Cardiac muscle cell (in vitro differentiated cells and primary cell): ENCODE results near the gene RASSF5. TPM values are rescaled to one million over a fixed set of nuclear protein-coding genes. Genes with fewer than 3 reads are reported as not detected.

ENCODE experiments used
- DNase-seq, 2 donors: peaks; one replicate each; pipeline versions ENCODE4 v3.0.0 to v3.0.0-alpha.2; 2010 to 2017; ENCODE audit warnings: low read depth in 1 of 2, low spot score in 1 of 2
- H3K27ac ChIP-seq: fragments of 200-600 bp; sonication (generic); 2 replicates; pipeline ENCODE4 v1.5.1; 2016
- H3K27me3 ChIP-seq: fragments of 200-600 bp; sonication (generic); 2 replicates; pipeline ENCODE4 v1.6.0; 2016; ENCODE audit warnings: control low read depth
- H3K36me3 ChIP-seq: fragments of 200-600 bp; sonication (generic); 2 replicates; pipeline ENCODE4 v1.5.1; 2016; ENCODE audit warnings: control low read depth
- H3K4me1 ChIP-seq: fragments of 200-600 bp; sonication (generic); 2 replicates; pipeline ENCODE4 v1.8.1; 2017; ENCODE audit warnings: low read depth, mild to moderate bottlenecking, mixed run types
- H3K4me3 ChIP-seq: fragments of 200-600 bp; sonication (generic); 2 replicates; pipeline ENCODE4 v1.5.1; 2016; ENCODE audit warnings: mild to moderate bottlenecking
- H3K9me3 ChIP-seq: fragments of 200-600 bp; sonication (generic); 2 replicates; pipeline ENCODE4 v1.5.1; 2017; ENCODE audit warnings: low read depth, mild to moderate bottlenecking, control low read depth
- polyA plus RNA-seq: library from polyadenylated mRNA; unstranded; fragments of >200 nt; fragmentation: Nextera tagmentation; extraction: Ambion mirVana; gene quantifications from 2 replicates; pipeline ENCODE4 v1.2.1, GENCODE V29; 2016
- total RNA-seq: library from RNA; depleted of rRNA; stranded (reverse); fragments of >200 nt; gene quantifications from 2 replicates; pipeline ENCODE4 v1.2.3, GENCODE V29; 2016
- TF ChIP-seq, protein P1 (sequence below): IDR thresholded peaks from 2 replicates; pipeline ENCODE4 v1.5.1; 2012; ENCODE audit warnings: low read depth, mild to moderate bottlenecking, low read length

RASSF5 gene
- total and polyA plus RNA-seq, 2 experiments from 2014 or later: 40.9 to 50.7 TPM

DNA sequence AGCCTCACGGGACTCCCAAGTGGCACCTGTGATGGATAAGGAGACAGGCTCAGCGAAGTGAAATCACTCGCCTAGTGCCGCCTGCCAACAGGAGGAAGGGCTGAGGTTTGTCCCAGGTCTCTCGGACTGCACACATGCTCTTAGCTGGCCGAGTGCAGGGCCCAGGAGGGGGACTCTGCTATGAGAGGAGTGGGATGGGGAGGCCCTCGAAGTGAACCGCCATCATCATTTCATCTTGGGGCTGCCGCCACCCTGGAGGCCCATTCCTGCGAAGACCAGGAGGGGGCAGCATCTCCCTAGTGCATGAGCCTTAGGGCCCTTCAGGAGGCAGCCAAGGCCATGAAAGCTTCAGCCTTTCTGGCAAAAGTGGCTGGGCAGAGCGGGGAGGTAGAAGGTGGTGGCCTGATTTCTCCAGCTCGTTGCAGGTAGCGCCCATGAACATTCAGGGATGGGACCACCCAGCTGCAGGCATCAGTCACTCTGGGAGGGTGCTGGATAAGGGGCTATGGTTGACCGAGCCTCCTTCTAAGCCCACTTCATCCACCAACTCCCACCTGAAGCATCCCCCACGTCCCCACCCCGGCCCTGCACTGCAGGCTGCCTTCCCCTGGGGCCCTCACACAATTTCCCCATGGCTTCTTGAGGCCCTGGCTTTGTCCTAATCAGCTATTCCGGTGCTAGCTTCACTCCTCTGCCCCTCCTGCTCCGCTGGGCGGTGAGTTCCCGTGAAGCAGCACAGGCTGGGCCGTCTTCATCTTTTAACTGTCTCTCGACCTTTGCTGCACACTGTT is 17.2 kb upstream of the RASSF5 start:
- Histone ChIP-seq H3K4me3 (no peak overlapping the region), H3K27me3 (no peaks in the 10 kb centered on the region), H3K27ac (peak overlapping the region; percentile 57), H3K36me3 (peaks cover 7% of the 10 kb centered on the region), H3K4me1 (peaks cover 25% of the 10 kb centered on the region), H3K9me3 (no peaks in the 10 kb centered on the region)
- TF ChIP-seq, protein P1, sequence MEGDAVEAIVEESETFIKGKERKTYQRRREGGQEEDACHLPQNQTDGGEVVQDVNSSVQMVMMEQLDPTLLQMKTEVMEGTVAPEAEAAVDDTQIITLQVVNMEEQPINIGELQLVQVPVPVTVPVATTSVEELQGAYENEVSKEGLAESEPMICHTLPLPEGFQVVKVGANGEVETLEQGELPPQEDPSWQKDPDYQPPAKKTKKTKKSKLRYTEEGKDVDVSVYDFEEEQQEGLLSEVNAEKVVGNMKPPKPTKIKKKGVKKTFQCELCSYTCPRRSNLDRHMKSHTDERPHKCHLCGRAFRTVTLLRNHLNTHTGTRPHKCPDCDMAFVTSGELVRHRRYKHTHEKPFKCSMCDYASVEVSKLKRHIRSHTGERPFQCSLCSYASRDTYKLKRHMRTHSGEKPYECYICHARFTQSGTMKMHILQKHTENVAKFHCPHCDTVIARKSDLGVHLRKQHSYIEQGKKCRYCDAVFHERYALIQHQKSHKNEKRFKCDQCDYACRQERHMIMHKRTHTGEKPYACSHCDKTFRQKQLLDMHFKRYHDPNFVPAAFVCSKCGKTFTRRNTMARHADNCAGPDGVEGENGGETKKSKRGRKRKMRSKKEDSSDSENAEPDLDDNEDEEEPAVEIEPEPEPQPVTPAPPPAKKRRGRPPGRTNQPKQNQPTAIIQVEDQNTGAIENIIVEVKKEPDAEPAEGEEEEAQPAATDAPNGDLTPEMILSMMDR: peak; percentile 99
- peak; percentile 86 for DNase-seq

DNA sequence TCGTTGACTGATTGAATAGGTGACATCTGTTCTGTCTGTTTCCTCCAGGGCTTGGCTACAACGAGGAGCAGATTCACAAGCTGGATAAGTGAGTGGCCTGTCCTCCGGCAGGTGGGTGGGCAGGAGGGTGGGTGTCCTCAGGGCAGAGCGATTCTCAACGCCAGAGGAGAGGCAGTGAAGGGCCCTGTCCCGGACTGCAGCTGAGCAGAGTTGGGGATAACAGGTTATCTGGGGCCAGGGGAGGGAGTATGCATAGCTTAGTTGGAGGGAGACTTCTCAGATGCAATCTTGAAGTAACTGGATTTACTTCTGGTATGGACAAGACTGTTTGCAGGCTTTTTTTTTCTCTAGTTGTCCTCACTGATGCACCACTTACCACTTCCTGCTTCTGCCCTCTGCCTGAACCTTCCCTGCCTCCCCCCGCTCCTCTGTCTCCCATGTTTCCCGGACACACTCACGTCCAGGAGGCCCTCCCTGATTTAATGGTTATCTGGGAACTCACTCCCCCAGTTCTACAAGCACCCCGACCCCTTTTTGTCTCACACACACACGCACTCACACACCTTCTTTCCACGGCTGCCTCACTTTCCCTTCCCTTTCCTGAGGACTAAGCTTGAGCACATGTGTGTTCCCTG is 16.4 kb upstream of the RASSF5 start:
- Histone ChIP-seq H3K9me3 (no peaks in the 10 kb centered on the region), H3K27ac (peak overlapping the region; percentile 57), H3K4me3 (no peak overlapping the region), H3K27me3 (no peaks in the 10 kb centered on the region), H3K36me3 (peaks cover 7% of the 10 kb centered on the region), H3K4me1 (peaks cover 29% of the 10 kb centered on the region)
- TF ChIP-seq, protein P1: no peak
- DNase-seq: peak in 1 of 2 donors; percentile 80

DNA sequence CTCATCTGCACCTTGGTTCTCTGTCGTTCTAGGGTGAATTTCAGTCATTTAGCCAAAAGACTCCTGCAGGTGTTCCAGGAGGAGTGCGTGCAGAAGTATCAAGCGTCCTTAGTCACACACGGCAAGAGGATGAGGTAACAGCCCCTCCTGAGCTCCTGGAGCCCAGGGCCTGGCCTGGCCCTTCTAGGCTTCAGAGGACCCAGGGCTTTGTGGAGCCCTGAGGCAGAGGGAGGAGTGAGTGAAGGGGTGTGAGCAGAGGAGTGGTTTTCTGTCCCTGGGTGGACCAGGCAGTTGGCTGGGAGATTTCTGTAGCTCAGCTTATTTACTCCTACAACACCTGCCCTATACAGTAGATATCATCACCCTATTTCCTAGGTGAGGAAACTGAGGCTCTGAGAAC is 15.7 kb upstream of the RASSF5 start:
- peaks cover 28% of the 10 kb centered on the region for H3K4me1 ChIP-seq
- H3K9me3 ChIP-seq: no peaks in the 10 kb centered on the region
- H3K36me3 ChIP-seq: peaks cover 7% of the 10 kb centered on the region
- TF ChIP-seq, protein P1: no peak
- H3K4me3 ChIP-seq: no peak overlapping the region
- no peaks in the 10 kb centered on the region for H3K27me3 ChIP-seq
- no peak overlapping the region for H3K27ac ChIP-seq
- DNase-seq: no peak

DNA sequence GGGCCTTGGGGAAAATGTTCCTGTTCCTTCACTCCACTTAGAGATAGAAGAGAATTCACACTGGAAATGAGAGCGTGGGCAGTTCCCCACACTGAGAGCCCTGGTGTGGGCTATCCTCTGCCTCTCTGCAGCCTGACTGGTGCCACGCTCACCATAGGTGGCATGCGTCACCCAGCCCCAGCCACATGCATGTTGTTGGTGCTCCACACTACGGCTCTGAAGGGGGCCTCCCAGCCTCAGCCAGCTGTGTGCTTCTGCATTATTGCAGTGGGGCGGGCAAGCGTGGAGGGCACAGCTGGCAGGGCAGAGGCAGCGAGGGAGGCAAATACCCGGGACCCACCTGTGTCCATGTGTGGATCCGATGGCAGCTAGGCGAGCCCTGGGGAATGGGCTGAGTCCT is 14.7 kb upstream of the RASSF5 start:
- Histone ChIP-seq H3K27ac (no peak overlapping the region), H3K4me1 (peaks cover 18% of the 10 kb centered on the region), H3K27me3 (no peaks in the 10 kb centered on the region), H3K36me3 (peaks cover 7% of the 10 kb centered on the region), H3K4me3 (no peak overlapping the region), H3K9me3 (no peaks in the 10 kb centered on the region)
- TF ChIP-seq, protein P1: no peak
- DNase-seq: no peak

DNA sequence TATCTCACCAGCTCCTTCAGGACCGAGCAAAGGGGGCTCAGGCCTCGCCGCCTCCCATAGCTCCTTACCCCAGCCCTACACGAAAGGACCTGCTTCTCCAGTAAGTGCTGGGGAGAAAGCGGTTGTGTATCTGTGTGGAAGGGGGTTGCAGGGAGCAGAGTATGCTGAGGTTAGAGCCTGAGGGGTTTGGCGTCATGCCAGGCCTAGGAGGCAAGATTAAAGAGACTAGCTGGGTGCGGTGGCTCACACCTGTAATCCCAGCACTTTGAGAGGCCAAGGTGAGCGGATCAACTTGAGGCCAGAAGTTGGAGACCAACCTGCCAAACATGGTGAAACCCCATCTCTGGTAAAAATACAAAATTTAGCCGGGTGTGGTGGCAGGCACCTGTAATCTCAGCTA is 14.1 kb upstream of the RASSF5 start:
- Histone ChIP-seq H3K9me3 (no peaks in the 10 kb centered on the region), H3K27ac (no peak overlapping the region), H3K36me3 (peaks cover 7% of the 10 kb centered on the region), H3K4me3 (no peak overlapping the region), H3K4me1 (peaks cover 14% of the 10 kb centered on the region), H3K27me3 (no peaks in the 10 kb centered on the region)
- TF ChIP-seq, protein P1: no peak
- no peak for DNase-seq
